ENCODE data around the gene FAM184B.

DNA sequence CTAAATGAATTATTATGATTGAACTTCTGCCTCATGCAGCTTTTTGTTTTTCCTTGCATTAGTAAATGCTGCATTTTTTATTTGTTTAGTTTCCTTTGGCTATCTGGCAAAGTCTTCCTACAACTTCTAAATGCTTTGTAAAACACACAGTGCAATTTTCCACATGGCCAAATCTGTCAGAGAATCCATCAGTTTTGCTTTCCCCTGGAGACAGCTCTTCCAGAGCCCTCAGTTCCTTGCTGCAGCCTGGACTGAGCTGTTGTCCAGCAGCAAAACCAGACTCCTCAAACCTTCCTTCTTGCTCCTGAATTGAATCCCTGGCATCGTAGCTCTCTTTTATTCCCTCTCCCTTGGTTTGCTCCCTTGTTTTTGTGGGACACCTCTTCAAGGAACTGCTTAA lies 124.3 kb downstream of the FAM184B start:
- TF ChIP-seq, protein P1, sequence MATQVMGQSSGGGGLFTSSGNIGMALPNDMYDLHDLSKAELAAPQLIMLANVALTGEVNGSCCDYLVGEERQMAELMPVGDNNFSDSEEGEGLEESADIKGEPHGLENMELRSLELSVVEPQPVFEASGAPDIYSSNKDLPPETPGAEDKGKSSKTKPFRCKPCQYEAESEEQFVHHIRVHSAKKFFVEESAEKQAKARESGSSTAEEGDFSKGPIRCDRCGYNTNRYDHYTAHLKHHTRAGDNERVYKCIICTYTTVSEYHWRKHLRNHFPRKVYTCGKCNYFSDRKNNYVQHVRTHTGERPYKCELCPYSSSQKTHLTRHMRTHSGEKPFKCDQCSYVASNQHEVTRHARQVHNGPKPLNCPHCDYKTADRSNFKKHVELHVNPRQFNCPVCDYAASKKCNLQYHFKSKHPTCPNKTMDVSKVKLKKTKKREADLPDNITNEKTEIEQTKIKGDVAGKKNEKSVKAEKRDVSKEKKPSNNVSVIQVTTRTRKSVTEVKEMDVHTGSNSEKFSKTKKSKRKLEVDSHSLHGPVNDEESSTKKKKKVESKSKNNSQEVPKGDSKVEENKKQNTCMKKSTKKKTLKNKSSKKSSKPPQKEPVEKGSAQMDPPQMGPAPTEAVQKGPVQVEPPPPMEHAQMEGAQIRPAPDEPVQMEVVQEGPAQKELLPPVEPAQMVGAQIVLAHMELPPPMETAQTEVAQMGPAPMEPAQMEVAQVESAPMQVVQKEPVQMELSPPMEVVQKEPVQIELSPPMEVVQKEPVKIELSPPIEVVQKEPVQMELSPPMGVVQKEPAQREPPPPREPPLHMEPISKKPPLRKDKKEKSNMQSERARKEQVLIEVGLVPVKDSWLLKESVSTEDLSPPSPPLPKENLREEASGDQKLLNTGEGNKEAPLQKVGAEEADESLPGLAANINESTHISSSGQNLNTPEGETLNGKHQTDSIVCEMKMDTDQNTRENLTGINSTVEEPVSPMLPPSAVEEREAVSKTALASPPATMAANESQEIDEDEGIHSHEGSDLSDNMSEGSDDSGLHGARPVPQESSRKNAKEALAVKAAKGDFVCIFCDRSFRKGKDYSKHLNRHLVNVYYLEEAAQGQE (tag by site-specific recombination; IDR thresholded peaks at IDR 0.05) = no peak
- TF ChIP-seq ZNF175 (tag by site-specific recombination; IDR thresholded peaks at IDR 0.05) = no peak
- TF ChIP-seq ZNF610 (tag by site-specific recombination; IDR thresholded peaks at IDR 0.05; ENCODE audit: borderline replicate concordance) = no peak
- no peak for TF ChIP-seq PRDM1 (tag by site-specific recombination; IDR thresholded peaks at IDR 0.05)
- TF ChIP-seq, protein P2, sequence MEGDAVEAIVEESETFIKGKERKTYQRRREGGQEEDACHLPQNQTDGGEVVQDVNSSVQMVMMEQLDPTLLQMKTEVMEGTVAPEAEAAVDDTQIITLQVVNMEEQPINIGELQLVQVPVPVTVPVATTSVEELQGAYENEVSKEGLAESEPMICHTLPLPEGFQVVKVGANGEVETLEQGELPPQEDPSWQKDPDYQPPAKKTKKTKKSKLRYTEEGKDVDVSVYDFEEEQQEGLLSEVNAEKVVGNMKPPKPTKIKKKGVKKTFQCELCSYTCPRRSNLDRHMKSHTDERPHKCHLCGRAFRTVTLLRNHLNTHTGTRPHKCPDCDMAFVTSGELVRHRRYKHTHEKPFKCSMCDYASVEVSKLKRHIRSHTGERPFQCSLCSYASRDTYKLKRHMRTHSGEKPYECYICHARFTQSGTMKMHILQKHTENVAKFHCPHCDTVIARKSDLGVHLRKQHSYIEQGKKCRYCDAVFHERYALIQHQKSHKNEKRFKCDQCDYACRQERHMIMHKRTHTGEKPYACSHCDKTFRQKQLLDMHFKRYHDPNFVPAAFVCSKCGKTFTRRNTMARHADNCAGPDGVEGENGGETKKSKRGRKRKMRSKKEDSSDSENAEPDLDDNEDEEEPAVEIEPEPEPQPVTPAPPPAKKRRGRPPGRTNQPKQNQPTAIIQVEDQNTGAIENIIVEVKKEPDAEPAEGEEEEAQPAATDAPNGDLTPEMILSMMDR (tag by site-specific recombination; IDR thresholded peaks at IDR 0.05) = no peak
- TF ChIP-seq SETDB1 (IDR thresholded peaks at IDR 0.05; ENCODE audit: insufficient read length, low read length) = no peak
- TF ChIP-seq ZNF274 (IDR thresholded peaks at IDR 0.05; ENCODE audit: low read length) = no peak
- no peak for TF ChIP-seq ZNF274 (tag by site-specific recombination; IDR thresholded peaks at IDR 0.05; ENCODE audit: borderline replicate concordance)
- TF ChIP-seq ZNF266 (tag by site-specific recombination; IDR thresholded peaks at IDR 0.05; ENCODE audit: low read depth) = no peak
- TF ChIP-seq ZBTB21 (tag by site-specific recombination; IDR thresholded peaks at IDR 0.05) = no peak
- TF ChIP-seq ZNF391 (tag by site-specific recombination; IDR thresholded peaks at IDR 0.05; ENCODE audit: borderline replicate concordance, low read depth) = no peak
- no peak for TF ChIP-seq ZNF350 (tag by site-specific recombination; IDR thresholded peaks at IDR 0.05)
- TF ChIP-seq ZNF596 (tag by site-specific recombination; IDR thresholded peaks at IDR 0.05) = no peak
- no peak for TF ChIP-seq ZNF654 (tag by site-specific recombination; IDR thresholded peaks at IDR 0.05; ENCODE audit: low read depth)
- TF ChIP-seq ZNF560 (tag by site-specific recombination; IDR thresholded peaks at IDR 0.05; ENCODE audit: borderline replicate concordance) = no peak
